HL-60 (cell line): ENCODE results near the gene MDN1.

Experiments
- GABPA ChIP-seq: IDR thresholded peaks from 2 replicates; pipeline ENCODE4 v1.6.1; 2012; ENCODE audit warnings: low read depth
- POLR2AphosphoS5 ChIP-seq: IDR thresholded peaks from 2 replicates; pipeline ENCODE4 v1.6.1; 2012; ENCODE audit warnings: low read depth
- SPI1 ChIP-seq: IDR thresholded peaks from 2 replicates; pipeline ENCODE4 v1.6.1; 2012; ENCODE audit warnings: low read depth, mild to moderate bottlenecking, borderline replicate concordance
- TF ChIP-seq, protein P1 (sequence below): IDR thresholded peaks from one replicate; pipeline ENCODE4 v1.5.1; 2011; ENCODE audit warnings: low read length, control low read depth, inconsistent platforms; ENCODE audit not compliant: insufficient read depth
- TF ChIP-seq, protein P2 (sequence below): IDR thresholded peaks from 2 replicates; pipeline ENCODE4 v1.6.1; 2012; ENCODE audit warnings: low read depth; ENCODE audit not compliant: insufficient replicate concordance

DNA sequence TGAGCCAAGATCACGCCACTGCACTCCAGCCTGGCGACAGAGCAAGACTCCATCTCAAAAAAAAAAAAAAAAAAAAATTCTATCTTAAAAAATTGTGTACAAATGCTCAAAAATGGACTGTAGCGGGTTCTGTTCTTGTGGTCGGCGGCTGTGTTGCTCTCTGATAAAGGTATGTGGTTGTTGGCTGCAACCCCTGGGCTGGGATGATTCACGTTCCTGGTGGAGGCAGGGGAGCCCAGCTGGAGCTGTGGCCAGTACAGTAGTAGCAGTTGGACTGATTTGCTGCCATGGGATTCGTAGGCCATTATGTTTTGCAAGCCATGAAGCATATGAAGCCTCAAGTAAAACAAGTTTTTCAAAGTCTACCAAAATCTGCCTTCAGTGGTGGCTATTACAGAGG is 22.3 kb downstream of the MDN1 start:
- TF ChIP-seq POLR2AphosphoS5: no peak
- TF ChIP-seq, protein P1, sequence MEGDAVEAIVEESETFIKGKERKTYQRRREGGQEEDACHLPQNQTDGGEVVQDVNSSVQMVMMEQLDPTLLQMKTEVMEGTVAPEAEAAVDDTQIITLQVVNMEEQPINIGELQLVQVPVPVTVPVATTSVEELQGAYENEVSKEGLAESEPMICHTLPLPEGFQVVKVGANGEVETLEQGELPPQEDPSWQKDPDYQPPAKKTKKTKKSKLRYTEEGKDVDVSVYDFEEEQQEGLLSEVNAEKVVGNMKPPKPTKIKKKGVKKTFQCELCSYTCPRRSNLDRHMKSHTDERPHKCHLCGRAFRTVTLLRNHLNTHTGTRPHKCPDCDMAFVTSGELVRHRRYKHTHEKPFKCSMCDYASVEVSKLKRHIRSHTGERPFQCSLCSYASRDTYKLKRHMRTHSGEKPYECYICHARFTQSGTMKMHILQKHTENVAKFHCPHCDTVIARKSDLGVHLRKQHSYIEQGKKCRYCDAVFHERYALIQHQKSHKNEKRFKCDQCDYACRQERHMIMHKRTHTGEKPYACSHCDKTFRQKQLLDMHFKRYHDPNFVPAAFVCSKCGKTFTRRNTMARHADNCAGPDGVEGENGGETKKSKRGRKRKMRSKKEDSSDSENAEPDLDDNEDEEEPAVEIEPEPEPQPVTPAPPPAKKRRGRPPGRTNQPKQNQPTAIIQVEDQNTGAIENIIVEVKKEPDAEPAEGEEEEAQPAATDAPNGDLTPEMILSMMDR: no peak
- no peak for TF ChIP-seq GABPA
- TF ChIP-seq, protein P2, sequence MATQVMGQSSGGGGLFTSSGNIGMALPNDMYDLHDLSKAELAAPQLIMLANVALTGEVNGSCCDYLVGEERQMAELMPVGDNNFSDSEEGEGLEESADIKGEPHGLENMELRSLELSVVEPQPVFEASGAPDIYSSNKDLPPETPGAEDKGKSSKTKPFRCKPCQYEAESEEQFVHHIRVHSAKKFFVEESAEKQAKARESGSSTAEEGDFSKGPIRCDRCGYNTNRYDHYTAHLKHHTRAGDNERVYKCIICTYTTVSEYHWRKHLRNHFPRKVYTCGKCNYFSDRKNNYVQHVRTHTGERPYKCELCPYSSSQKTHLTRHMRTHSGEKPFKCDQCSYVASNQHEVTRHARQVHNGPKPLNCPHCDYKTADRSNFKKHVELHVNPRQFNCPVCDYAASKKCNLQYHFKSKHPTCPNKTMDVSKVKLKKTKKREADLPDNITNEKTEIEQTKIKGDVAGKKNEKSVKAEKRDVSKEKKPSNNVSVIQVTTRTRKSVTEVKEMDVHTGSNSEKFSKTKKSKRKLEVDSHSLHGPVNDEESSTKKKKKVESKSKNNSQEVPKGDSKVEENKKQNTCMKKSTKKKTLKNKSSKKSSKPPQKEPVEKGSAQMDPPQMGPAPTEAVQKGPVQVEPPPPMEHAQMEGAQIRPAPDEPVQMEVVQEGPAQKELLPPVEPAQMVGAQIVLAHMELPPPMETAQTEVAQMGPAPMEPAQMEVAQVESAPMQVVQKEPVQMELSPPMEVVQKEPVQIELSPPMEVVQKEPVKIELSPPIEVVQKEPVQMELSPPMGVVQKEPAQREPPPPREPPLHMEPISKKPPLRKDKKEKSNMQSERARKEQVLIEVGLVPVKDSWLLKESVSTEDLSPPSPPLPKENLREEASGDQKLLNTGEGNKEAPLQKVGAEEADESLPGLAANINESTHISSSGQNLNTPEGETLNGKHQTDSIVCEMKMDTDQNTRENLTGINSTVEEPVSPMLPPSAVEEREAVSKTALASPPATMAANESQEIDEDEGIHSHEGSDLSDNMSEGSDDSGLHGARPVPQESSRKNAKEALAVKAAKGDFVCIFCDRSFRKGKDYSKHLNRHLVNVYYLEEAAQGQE: no peak
- TF ChIP-seq SPI1: no peak
